H9 (cell line): ENCODE measurements around the gene FAM170B. TPM values are rescaled to one million over a fixed set of nuclear protein-coding genes. Genes with fewer than 3 reads are reported as not detected.

Experiments
- DNase-seq: peaks from one replicate; pipeline ENCODE4 v3.0.0-alpha.2; 2017
- H2AFZ ChIP-seq: one replicate; pipeline ENCODE4 v1.6.1; 2013; ENCODE audit warnings: mild to moderate bottlenecking, low read length, control low read depth, moderate library complexity
- H2AK5ac ChIP-seq: 2 replicates; pipeline ENCODE4 v1.6.1; 2013; ENCODE audit warnings: low read length, control low read depth, mixed read lengths; ENCODE audit not compliant: insufficient read length
- H2BK120ac ChIP-seq: one replicate; pipeline ENCODE4 v1.6.1; 2013; ENCODE audit warnings: low read depth, mild to moderate bottlenecking, low read length, control low read depth, inconsistent platforms; ENCODE audit not compliant: poor library complexity, severe bottlenecking
- H2BK12ac ChIP-seq: 2 replicates; pipeline ENCODE4 v1.6.1; 2013; ENCODE audit warnings: low read length, control low read depth, mixed read lengths, low read depth; ENCODE audit not compliant: insufficient read length
- H2BK15ac ChIP-seq: 2 replicates; pipeline ENCODE4 v1.6.1; 2013; ENCODE audit warnings: low read depth, low read length, control low read depth
- H2BK20ac ChIP-seq: one replicate; pipeline ENCODE4 v1.6.1; 2013; ENCODE audit warnings: low read depth, mild to moderate bottlenecking, low read length, control low read depth, inconsistent platforms; ENCODE audit not compliant: poor library complexity, severe bottlenecking
- H2BK5ac ChIP-seq: 2 replicates; pipeline ENCODE4 v1.6.1; 2013; ENCODE audit warnings: low read length, control low read depth, mixed read lengths; ENCODE audit not compliant: insufficient read length
- H3K14ac ChIP-seq: 2 replicates; pipeline ENCODE4 v1.6.1; 2013; ENCODE audit warnings: low read length, control low read depth; ENCODE audit not compliant: insufficient read depth
- H3K18ac ChIP-seq: 2 replicates; pipeline ENCODE4 v1.6.1; 2013; ENCODE audit warnings: low read depth, mild to moderate bottlenecking, mixed read lengths, low read length, control low read depth; ENCODE audit not compliant: insufficient read length
- H3K23ac ChIP-seq: 2 replicates; pipeline ENCODE4 v1.6.1; 2013; ENCODE audit warnings: low read length, control low read depth, mixed read lengths, low read depth; ENCODE audit not compliant: insufficient read length
- H3K23me2 ChIP-seq: 2 replicates; pipeline ENCODE4 v1.6.1; 2013; ENCODE audit warnings: low read depth, mild to moderate bottlenecking, mixed read lengths, low read length, control low read depth; ENCODE audit not compliant: insufficient read length, poor library complexity, severe bottlenecking
- H3K27ac ChIP-seq: 2 replicates; pipeline ENCODE4 v1.5.1; 2013; ENCODE audit warnings: low read length, control low read depth, mixed read lengths, low read depth; ENCODE audit not compliant: insufficient read length
- H3K27me3 ChIP-seq: 2 replicates; pipeline ENCODE4 v1.6.1; 2013; ENCODE audit warnings: low read length, control low read depth, inconsistent platforms; ENCODE audit not compliant: insufficient read depth
- H3K4ac ChIP-seq: 2 replicates; pipeline ENCODE4 v1.6.1; 2013; ENCODE audit warnings: low read depth, mild to moderate bottlenecking, control low read depth, inconsistent platforms, low read length, moderate library complexity
- H3K4me1 ChIP-seq: 2 replicates; pipeline ENCODE4 v1.6.1; 2013; ENCODE audit warnings: low read length, control low read depth, inconsistent platforms; ENCODE audit not compliant: insufficient read depth
- H3K4me2 ChIP-seq: 2 replicates; pipeline ENCODE4 v1.6.1; 2013; ENCODE audit warnings: low read length, control low read depth, mixed read lengths; ENCODE audit not compliant: insufficient read length, insufficient read depth
- H3K56ac ChIP-seq: 2 replicates; pipeline ENCODE4 v1.6.1; 2013; ENCODE audit warnings: low read depth, mild to moderate bottlenecking, mixed read lengths, low read length, control low read depth; ENCODE audit not compliant: insufficient read length
- H3K79me1 ChIP-seq: 2 replicates; pipeline ENCODE4 v1.6.1; 2013; ENCODE audit warnings: low read depth, mild to moderate bottlenecking, moderate library complexity, low read length, control low read depth, inconsistent platforms; ENCODE audit not compliant: insufficient read depth, poor library complexity, severe bottlenecking
- H3K79me2 ChIP-seq: 2 replicates; pipeline ENCODE4 v1.6.1; 2013; ENCODE audit warnings: low read length, control low read depth, inconsistent platforms; ENCODE audit not compliant: insufficient read depth
- H3K9ac ChIP-seq: 2 replicates; pipeline ENCODE4 v1.6.1; 2013; ENCODE audit warnings: low read length, control low read depth, mixed read lengths; ENCODE audit not compliant: insufficient read length; ENCODE audit errors: extremely low read depth
- H3K9me3 ChIP-seq: one replicate; pipeline ENCODE4 v1.6.1; 2013; ENCODE audit warnings: low read depth, low read length, inconsistent platforms; ENCODE audit not compliant: control insufficient read depth
- H3T11ph ChIP-seq: one replicate; pipeline ENCODE4 v1.6.1; 2013; ENCODE audit warnings: mild to moderate bottlenecking, low read length, control low read depth, inconsistent platforms
- H4K20me1 ChIP-seq: one replicate; pipeline ENCODE4 v1.6.1; 2013; ENCODE audit not compliant: control insufficient read depth, insufficient read length, insufficient read depth
- H4K5ac ChIP-seq: 2 replicates; pipeline ENCODE4 v1.6.1; 2013; ENCODE audit warnings: low read depth, mild to moderate bottlenecking, mixed read lengths, low read length, control low read depth; ENCODE audit not compliant: insufficient read length
- H4K8ac ChIP-seq: replicated peaks from 2 replicates; pipeline ENCODE4 v1.6.1; 2013; ENCODE audit warnings: low read length, control low read depth, mixed read lengths, low read depth; ENCODE audit not compliant: insufficient read length
- H4K91ac ChIP-seq: 2 replicates; pipeline ENCODE4 v1.6.1; 2013; ENCODE audit warnings: low read depth, mild to moderate bottlenecking, moderate library complexity, mixed read lengths, low read length, control low read depth; ENCODE audit not compliant: insufficient read length
- H3K27ac Mint-ChIP-seq, 3 experiments: 2 replicates in 2 of 3; 3 replicates in 1 of 3; pipeline ENCODE4 v1.8.0; 2020 to 2021; ENCODE audit warnings: mixed read lengths in 3 of 3, mild to moderate bottlenecking in 1 of 3, moderate library complexity in 1 of 3
- H3K27me3 Mint-ChIP-seq: 2 replicates; pipeline ENCODE4 v1.8.0; 2021; ENCODE audit warnings: low read depth, mild to moderate bottlenecking, moderate library complexity, mixed read lengths
- H3K36me3 Mint-ChIP-seq, 3 experiments: 2 replicates in 2 of 3; 3 replicates in 1 of 3; pipeline ENCODE4 v1.8.0; 2020 to 2021; ENCODE audit warnings: low read depth in 3 of 3, mixed read lengths in 3 of 3; ENCODE audit not compliant: insufficient read depth in 1 of 3
- H3K4me1 Mint-ChIP-seq, 2 experiments: 2 replicates each; pipeline ENCODE4 v1.8.0; 2020; ENCODE audit warnings: mixed read lengths in 2 of 2
- H3K4me3 Mint-ChIP-seq, 2 experiments: 2 replicates in 1 of 2; 3 replicates in 1 of 2; pipeline ENCODE4 v1.8.0; 2020 to 2021; ENCODE audit warnings: mild to moderate bottlenecking in 2 of 2, mixed read lengths in 2 of 2, moderate library complexity in 1 of 2
- H3K9me3 Mint-ChIP-seq, 2 experiments: 2 replicates in 1 of 2; 3 replicates in 1 of 2; pipeline ENCODE4 v1.8.0; 2020; ENCODE audit warnings: mild to moderate bottlenecking in 2 of 2, mixed read lengths in 2 of 2, moderate library complexity in 1 of 2
- WGBS: extraction: QIAGEN DNeasy Blood & Tissue Kit; methylation state at CpG from one replicate; pipeline ENCODE4 v1.1.7; 2013; ENCODE audit warnings: missing lambda C conversion rate, low lambda C conversion rate, mixed read lengths; ENCODE audit not compliant: insufficient read length; ENCODE audit errors: extremely low coverage; 5-methylcytosine and 5-hydroxymethylcytosine counted together
- total RNA-seq: library from RNA; stranded (reverse); gene quantifications from 2 replicates; pipeline ENCODE4 v1.2.1, GENCODE V29; 2021
- TF ChIP-seq, protein P1 (sequence below): fragments of 200-600 bp; sonication (generic); conservative IDR thresholded peaks from 3 replicates; pipeline ENCODE4 v1.8.0; 2021; ENCODE audit warnings: antibody characterized with exemption, mild to moderate bottlenecking

The FAM170B gene
- total RNA-seq, 1 experiment from 2014 or later, result not detected

DNA sequence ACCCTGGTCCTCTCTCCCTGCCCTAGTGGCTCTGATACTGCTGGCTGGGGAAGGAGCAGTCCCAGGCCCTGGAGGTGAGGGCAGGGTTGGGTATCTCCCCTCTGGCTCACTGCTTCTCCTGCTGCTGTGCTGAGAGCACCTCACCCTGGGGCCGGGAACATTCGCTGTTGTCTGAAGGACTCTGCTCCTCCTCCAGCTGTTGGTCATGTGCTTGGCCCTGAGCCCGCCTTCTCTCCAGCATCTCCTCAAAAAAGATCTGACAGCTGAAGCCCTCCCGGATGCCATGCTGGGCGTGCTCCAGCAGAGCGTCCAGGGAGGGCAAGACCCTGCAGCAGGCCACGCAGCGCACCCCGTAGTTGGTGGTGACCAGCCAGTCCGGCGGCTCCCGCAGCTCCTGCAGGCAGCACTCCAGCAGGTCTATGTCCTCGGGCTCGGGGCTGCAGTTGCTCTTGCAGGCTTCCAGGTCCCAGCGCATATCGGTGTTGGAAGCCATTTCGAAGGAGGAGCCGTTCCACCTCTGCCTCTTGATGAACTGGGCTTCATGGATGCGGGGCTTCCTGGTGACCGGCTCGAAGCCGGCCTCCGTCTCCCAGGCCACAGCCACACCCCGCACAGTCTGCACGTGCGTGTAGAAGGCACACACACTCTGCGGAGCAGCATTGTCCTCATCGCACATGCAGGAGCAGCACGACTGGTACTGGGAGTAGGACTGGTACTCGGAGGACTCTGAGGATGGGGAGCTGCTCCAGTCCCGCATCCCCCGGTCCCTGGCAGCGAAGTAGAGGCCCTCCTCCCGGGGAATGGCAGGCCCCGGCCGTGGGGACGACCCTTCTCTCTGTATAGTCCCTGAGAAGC lies 2.1 kb downstream of the FAM170B start:
- Histone ChIP-seq H2BK120ac (no peak overlapping the region), H3K9me3 (no peaks in the 10 kb centered on the region), H3K56ac (no peak overlapping the region), H3K79me1 (no peaks in the 10 kb centered on the region), H3K79me2 (no peaks in the 10 kb centered on the region), H2BK15ac (no peak overlapping the region), H3K4me2 (no peak overlapping the region), H3K4ac (no peak overlapping the region), H3K27ac (no peak overlapping the region), H4K5ac (no peak overlapping the region), H3K23ac (no peak overlapping the region), H3K27me3 (no peaks in the 10 kb centered on the region), H3K9ac (no peak overlapping the region), H3K18ac (no peak overlapping the region), H2AFZ (no peak overlapping the region), H3T11ph (no peak overlapping the region), H2BK12ac (no peak overlapping the region), H3K4me1 (no peaks in the 10 kb centered on the region), H4K20me1 (no peaks in the 10 kb centered on the region), H3K23me2 (no peaks in the 10 kb centered on the region), H2BK5ac (no peak overlapping the region), H4K91ac (no peak overlapping the region), H3K14ac (no peak overlapping the region), H2AK5ac (no peak overlapping the region), H2BK20ac (no peak overlapping the region), H4K8ac (no peak overlapping the region)
- Mint-ChIP-seq H3K4me1 (peaks cover 0 to 4% of the 10 kb centered on the region in 2 experiments; a peak in 2 of 4 replicates), H3K9me3 (peaks cover 0 to 2% of the 10 kb centered on the region in 2 experiments; a peak in 3 of 5 replicates), H3K27me3 (peaks cover 13% of the 10 kb centered on the region), H3K4me3 (no peak overlapping the region), H3K27ac (no peak overlapping the region), H3K36me3 (no peaks in the 10 kb centered on the region)
- no CpG with 5 or more reads among the region's 37 CpGs for WGBS
- no peak for DNase-seq
- TF ChIP-seq, protein P1, sequence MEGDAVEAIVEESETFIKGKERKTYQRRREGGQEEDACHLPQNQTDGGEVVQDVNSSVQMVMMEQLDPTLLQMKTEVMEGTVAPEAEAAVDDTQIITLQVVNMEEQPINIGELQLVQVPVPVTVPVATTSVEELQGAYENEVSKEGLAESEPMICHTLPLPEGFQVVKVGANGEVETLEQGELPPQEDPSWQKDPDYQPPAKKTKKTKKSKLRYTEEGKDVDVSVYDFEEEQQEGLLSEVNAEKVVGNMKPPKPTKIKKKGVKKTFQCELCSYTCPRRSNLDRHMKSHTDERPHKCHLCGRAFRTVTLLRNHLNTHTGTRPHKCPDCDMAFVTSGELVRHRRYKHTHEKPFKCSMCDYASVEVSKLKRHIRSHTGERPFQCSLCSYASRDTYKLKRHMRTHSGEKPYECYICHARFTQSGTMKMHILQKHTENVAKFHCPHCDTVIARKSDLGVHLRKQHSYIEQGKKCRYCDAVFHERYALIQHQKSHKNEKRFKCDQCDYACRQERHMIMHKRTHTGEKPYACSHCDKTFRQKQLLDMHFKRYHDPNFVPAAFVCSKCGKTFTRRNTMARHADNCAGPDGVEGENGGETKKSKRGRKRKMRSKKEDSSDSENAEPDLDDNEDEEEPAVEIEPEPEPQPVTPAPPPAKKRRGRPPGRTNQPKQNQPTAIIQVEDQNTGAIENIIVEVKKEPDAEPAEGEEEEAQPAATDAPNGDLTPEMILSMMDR, result no peak
